ENCODE results near the gene TPPP. TPM values are rescaled to one million over a fixed set of nuclear protein-coding genes. Genes with fewer than 3 reads are reported as not detected.
A peak's percentile ranks its signal among the peaks of the same experiment; 100 is the strongest.

The TPPP gene
- total RNA-seq, 1 donor from 2014 or later: 2.2 TPM

GRCh38 chr5:610744-611730, 82.1 kb downstream of the TPPP start:
- Histone ChIP-seq H4K20me1 (ENCODE audit: insufficient read depth, low read length) (peaks cover 3% of the 10 kb centered on the region), H3K9ac (ENCODE audit: low read length) (peak overlapping the region; percentile 77), H3K27me3 (ENCODE audit: insufficient read depth, low read length) (no peaks in the 10 kb centered on the region), H3K9me3 (ENCODE audit: insufficient read depth, low read depth, low read length) (no peaks in the 10 kb centered on the region), H2AFZ (ENCODE audit: low read depth, low read length) (peak overlapping the region; percentile 93), H3K27ac (ENCODE audit: low read depth, low read length) (no peak overlapping the region), H3K4me3 (ENCODE audit: insufficient read depth, low read depth, low read length) (peak overlapping the region; percentile 65), H3K4me1 (ENCODE audit: insufficient read depth, low read length) (peaks cover 6% of the 10 kb centered on the region), H3K4me2 (ENCODE audit: low read length) (peak overlapping the region; percentile 86), H3K79me2 (ENCODE audit: insufficient read depth, low read length) (peaks cover 36% of the 10 kb centered on the region), H3K36me3 (ENCODE audit: insufficient read depth, low read length) (no peaks in the 10 kb centered on the region)
- DNase-seq (ENCODE audit: low read depth): no peak
- H3K4me3 Mint-ChIP-seq (ENCODE audit: unreplicated experiment): peak overlapping the region; percentile 79
- TF ChIP-seq, protein P1, sequence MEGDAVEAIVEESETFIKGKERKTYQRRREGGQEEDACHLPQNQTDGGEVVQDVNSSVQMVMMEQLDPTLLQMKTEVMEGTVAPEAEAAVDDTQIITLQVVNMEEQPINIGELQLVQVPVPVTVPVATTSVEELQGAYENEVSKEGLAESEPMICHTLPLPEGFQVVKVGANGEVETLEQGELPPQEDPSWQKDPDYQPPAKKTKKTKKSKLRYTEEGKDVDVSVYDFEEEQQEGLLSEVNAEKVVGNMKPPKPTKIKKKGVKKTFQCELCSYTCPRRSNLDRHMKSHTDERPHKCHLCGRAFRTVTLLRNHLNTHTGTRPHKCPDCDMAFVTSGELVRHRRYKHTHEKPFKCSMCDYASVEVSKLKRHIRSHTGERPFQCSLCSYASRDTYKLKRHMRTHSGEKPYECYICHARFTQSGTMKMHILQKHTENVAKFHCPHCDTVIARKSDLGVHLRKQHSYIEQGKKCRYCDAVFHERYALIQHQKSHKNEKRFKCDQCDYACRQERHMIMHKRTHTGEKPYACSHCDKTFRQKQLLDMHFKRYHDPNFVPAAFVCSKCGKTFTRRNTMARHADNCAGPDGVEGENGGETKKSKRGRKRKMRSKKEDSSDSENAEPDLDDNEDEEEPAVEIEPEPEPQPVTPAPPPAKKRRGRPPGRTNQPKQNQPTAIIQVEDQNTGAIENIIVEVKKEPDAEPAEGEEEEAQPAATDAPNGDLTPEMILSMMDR (IDR thresholded peaks at IDR 0.05; ENCODE audit: insufficient read depth, low read depth, low read length): no peak
- no peak for TF ChIP-seq EZH2 (IDR thresholded peaks at IDR 0.05; ENCODE audit: insufficient read depth, low read length)
- H3K27ac Mint-ChIP-seq (ENCODE audit: unreplicated experiment): no peak overlapping the region
- no peak for FAIRE-seq
- H3K27me3 Mint-ChIP-seq (ENCODE audit: low read depth, unreplicated experiment): peaks cover 25% of the 10 kb centered on the region
- H3K36me3 Mint-ChIP-seq (ENCODE audit: low read depth, unreplicated experiment): peaks cover 1% of the 10 kb centered on the region
- H3K9me3 Mint-ChIP-seq (ENCODE audit: unreplicated experiment): peaks cover 3% of the 10 kb centered on the region
- H3K4me1 Mint-ChIP-seq (ENCODE audit: low read depth, unreplicated experiment): peaks cover 11% of the 10 kb centered on the region

DNA sequence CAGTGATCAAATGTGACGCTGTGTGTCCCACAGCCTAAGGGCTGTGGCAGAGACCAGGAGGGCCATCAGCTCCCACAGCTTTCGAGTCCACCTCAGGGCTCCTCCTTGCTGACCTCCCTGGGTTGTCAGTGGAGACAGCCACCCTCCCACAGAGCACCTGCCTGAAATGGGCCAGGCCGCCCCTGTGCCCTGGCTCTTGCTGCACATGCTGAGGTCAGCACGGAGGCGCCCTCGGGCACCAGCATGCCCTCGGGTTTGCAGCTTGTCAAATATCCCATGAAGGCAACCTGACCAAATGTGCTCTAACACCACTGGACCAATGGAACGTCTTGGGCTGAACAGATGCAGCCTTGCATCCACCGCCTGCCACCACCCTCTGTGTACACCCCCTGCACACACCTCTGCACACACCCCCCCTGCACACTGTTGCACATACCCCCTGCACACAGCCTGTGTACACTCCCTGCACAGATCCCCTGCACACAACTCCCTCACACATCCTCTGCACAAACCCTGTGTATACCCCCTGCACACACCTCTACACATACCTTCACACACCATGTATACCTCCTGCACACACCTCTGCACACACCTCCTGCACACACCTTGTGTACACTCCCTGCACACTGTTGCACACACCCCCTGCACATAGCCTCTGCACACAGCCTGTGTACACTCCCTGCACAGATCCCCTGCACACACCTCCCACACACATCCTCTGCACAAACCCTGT, 83.0 kb downstream of the TPPP start:
- Mint-ChIP-seq H3K4me3 (ENCODE audit: unreplicated experiment) (no peak overlapping the region), H3K27me3 (ENCODE audit: low read depth, unreplicated experiment) (peaks cover 28% of the 10 kb centered on the region), H3K27ac (ENCODE audit: unreplicated experiment) (no peak overlapping the region), H3K36me3 (ENCODE audit: low read depth, unreplicated experiment) (peaks cover 1% of the 10 kb centered on the region), H3K9me3 (ENCODE audit: unreplicated experiment) (no peaks in the 10 kb centered on the region), H3K4me1 (ENCODE audit: low read depth, unreplicated experiment) (peaks cover 11% of the 10 kb centered on the region)
- no peak overlapping the region for H2AFZ ChIP-seq (ENCODE audit: low read depth, low read length)
- no peak overlapping the region for H3K27ac ChIP-seq (ENCODE audit: low read depth, low read length)
- no peak overlapping the region for H3K9ac ChIP-seq (ENCODE audit: low read length)
- FAIRE-seq (no peak), DNase-seq (ENCODE audit: low read depth) (no peak)
- no peaks in the 10 kb centered on the region for H3K36me3 ChIP-seq (ENCODE audit: insufficient read depth, low read length)
- H3K4me3 ChIP-seq (ENCODE audit: insufficient read depth, low read depth, low read length): no peak overlapping the region
- no peak for TF ChIP-seq EZH2 (IDR thresholded peaks at IDR 0.05; ENCODE audit: insufficient read depth, low read length)
- H3K79me2 ChIP-seq (ENCODE audit: insufficient read depth, low read length): peaks cover 27% of the 10 kb centered on the region
- peak overlapping the region; percentile 86 for H3K4me2 ChIP-seq (ENCODE audit: low read length)
- no peaks in the 10 kb centered on the region for H3K27me3 ChIP-seq (ENCODE audit: insufficient read depth, low read length)
- H3K9me3 ChIP-seq (ENCODE audit: insufficient read depth, low read depth, low read length): no peaks in the 10 kb centered on the region
- peaks cover 6% of the 10 kb centered on the region for H3K4me1 ChIP-seq (ENCODE audit: insufficient read depth, low read length)
- H4K20me1 ChIP-seq (ENCODE audit: insufficient read depth, low read length): peaks cover 3% of the 10 kb centered on the region

Other genes starting within 250 kb of the TPPP start
- 1.0 and 1.1 TPM in 2 replicates for gene SLC9A3, start 168.9 kb downstream of the TPPP start, total RNA-seq
- gene CEP72, start 81.0 kb downstream of the TPPP start, total RNA-seq: 7.0 and 7.5 TPM in 2 replicates
- 0.23 and 0.29 TPM in 2 replicates for gene ZDHHC11B, start 91.4 kb upstream of the TPPP start, total RNA-seq
- 10.3 and 15.9 TPM in 2 replicates for gene ZDHHC11, start 157.6 kb upstream of the TPPP start, total RNA-seq
- 36.7 and 43.7 TPM in 2 replicates for gene BRD9, start 199.4 kb upstream of the TPPP start, total RNA-seq
- gene TRIP13, start 199.5 kb upstream of the TPPP start, total RNA-seq: 7.3 and 8.5 TPM in 2 replicates

All from astrocyte (in vitro differentiated cells and primary cell).